ENCODE data around the gene LRP3. TPM values are rescaled to one million over a fixed set of nuclear protein-coding genes. Genes with fewer than 3 reads are reported as not detected.
A peak's percentile ranks its signal among the peaks of the same experiment; 100 is the strongest.
"Not testable (repeated sequence)": the region's sequence is repeated elsewhere in the genome, so short reads cannot be mapped to it uniquely, and the experiment has no call there.

LRP3 gene
- total RNA-seq, 2 donors from 2014 or later: not detected

GRCh38 chr19:33167438-33167837 is 26.7 kb upstream of the LRP3 start:
- no peak for ATAC-seq (replicated peaks)
- Mint-ChIP-seq H3K36me3 (ENCODE audit: low read depth) (no peaks in the 10 kb centered on the region), H3K27me3 (no peaks in the 10 kb centered on the region), H3K4me1 (peaks cover 9% of the 10 kb centered on the region), H3K27ac (no peak overlapping the region), H3K9me3 (no peaks in the 10 kb centered on the region), H3K4me3 (no peak overlapping the region)

DNA sequence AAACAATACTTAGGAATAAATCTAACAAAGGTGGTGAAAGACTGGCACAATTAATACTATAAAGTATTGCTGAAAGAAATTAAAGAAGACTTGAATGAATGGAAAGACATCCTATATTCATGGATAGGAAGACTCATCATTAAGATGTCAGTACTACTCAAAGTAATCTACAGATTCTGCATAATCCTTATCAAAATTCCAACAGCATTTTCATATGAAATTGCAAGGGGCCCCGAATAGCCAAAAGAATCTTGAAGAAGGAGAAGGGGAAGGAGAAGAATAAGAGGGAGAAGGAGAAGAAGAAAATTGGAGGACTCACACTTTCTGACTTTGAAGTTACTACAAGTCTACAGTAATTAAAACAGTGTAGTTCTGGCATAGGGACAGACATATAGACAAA is 25.6 kb upstream of the LRP3 start:
- no peaks in the 10 kb centered on the region for H3K27me3 Mint-ChIP-seq
- H3K4me1 Mint-ChIP-seq: peaks cover 12% of the 10 kb centered on the region
- H3K36me3 Mint-ChIP-seq (ENCODE audit: low read depth): no peaks in the 10 kb centered on the region
- no peak overlapping the region for H3K4me3 Mint-ChIP-seq
- H3K9me3 Mint-ChIP-seq: no peaks in the 10 kb centered on the region
- H3K27ac Mint-ChIP-seq: no peak overlapping the region
- no peak for ATAC-seq (replicated peaks)

- Mint-ChIP-seq H3K4me3 (no peak overlapping the region), H3K27me3 (no peaks in the 10 kb centered on the region), H3K27ac (no peak overlapping the region), H3K36me3 (ENCODE audit: low read depth) (peaks cover 5% of the 10 kb centered on the region), H3K4me1 (peaks cover 23% of the 10 kb centered on the region), H3K9me3 (no peaks in the 10 kb centered on the region)
- no peak for ATAC-seq (replicated peaks)
Measured at GRCh38 chr19:33171222-33171795, 22.8 kb upstream of the LRP3 start.

GRCh38 chr19:33171916-33172359 is 22.2 kb upstream of the LRP3 start:
- Mint-ChIP-seq H3K27me3 (no peaks in the 10 kb centered on the region), H3K27ac (peak overlapping the region; percentile 40), H3K9me3 (no peaks in the 10 kb centered on the region), H3K4me1 (peaks cover 27% of the 10 kb centered on the region), H3K4me3 (no peak overlapping the region), H3K36me3 (ENCODE audit: low read depth) (peaks cover 11% of the 10 kb centered on the region)
- ATAC-seq (replicated peaks): no peak

- no peak overlapping the region for H3K27ac Mint-ChIP-seq
- H3K27me3 Mint-ChIP-seq: no peaks in the 10 kb centered on the region
- peak overlapping the region; percentile 93 for H3K4me3 Mint-ChIP-seq
- no peak for ATAC-seq (replicated peaks)
- H3K9me3 Mint-ChIP-seq: no peaks in the 10 kb centered on the region
- H3K4me1 Mint-ChIP-seq: peaks cover 31% of the 10 kb centered on the region
- peaks cover 20% of the 10 kb centered on the region for H3K36me3 Mint-ChIP-seq (ENCODE audit: low read depth)
Measured at GRCh38 chr19:33174186-33174585, 19.9 kb upstream of the LRP3 start.

DNA sequence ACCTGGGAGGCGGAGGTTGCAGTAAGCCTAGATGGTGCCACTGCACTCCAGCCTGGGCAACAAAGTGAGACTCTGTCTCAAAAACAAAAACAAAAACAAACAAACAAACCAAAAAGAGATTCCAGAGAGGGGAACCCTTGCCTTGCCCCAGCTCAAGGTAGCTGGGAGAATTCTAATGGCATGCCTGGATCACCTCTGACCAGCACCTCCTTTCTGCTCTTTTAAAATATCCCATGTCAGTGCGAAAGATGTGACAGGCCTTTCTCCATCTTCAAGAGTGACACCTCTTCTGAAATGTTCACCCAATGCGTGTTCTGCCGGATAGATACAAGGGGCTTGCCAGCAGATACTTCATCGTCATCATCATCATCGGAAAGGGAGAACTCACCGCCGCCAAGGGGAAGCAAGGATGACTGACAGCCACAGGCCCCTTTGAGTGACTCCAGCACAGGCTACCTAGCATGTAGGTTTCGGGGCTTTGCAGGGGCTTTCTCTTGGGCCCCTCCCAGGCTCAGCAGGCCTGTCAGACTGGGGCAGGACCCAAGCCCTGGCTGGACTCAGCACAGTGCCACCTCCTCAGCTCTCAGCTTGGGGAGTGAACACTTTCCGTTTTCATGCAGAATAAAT is 18.9 kb upstream of the LRP3 start:
- H3K4me3 Mint-ChIP-seq: peak overlapping the region; percentile 93
- no peak for ATAC-seq (replicated peaks)
- H3K27me3 Mint-ChIP-seq: no peaks in the 10 kb centered on the region
- H3K27ac Mint-ChIP-seq: peak overlapping the region; percentile 99
- peaks cover 20% of the 10 kb centered on the region for H3K36me3 Mint-ChIP-seq (ENCODE audit: low read depth)
- no peaks in the 10 kb centered on the region for H3K9me3 Mint-ChIP-seq
- H3K4me1 Mint-ChIP-seq: peaks cover 30% of the 10 kb centered on the region

DNA sequence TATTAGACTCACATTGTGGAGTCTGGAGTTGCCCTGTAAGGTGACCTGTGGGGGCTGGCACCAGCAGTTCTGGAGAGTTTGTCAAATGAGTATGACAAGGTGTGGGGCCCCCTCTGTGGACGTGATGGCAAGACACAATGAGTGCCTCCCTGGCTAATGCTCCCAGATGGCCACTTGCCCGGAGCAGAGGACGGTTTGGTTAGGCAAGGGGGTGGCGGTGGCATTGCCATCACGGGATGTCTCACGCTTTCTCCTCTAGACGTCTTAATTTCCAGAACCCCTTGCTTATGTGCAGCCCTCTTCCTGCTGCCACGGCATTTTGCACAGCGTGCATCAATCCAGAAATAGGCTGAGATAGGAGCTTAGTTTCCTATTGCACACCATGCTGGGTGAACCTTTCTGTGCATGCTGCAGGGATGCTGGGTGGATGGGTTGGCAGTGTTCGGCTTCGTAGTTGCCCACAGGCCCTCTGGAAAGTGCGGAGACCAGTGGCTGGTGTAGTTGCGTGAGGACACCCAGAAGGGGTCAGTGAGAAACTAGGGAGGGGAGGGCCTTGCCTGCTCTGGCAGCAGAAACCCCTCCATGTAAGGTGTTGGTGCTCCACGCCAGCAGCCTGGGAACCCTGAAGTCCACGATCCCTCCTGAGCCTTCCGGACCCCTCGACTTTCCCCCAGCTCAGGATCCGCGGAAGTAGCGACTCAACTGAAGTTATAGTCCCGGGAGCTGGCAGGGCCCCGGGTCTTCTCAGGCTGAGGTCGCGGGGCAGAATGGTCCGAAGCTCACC is 18.1 kb upstream of the LRP3 start:
- H3K36me3 Mint-ChIP-seq (ENCODE audit: low read depth): peaks cover 20% of the 10 kb centered on the region
- peaks cover 30% of the 10 kb centered on the region for H3K4me1 Mint-ChIP-seq
- H3K9me3 Mint-ChIP-seq: no peaks in the 10 kb centered on the region
- H3K27me3 Mint-ChIP-seq: no peaks in the 10 kb centered on the region
- peak overlapping the region; percentile 93 for H3K4me3 Mint-ChIP-seq
- ATAC-seq (replicated peaks): no peak
- H3K27ac Mint-ChIP-seq: peak overlapping the region; percentile 99

GRCh38 chr19:33176670-33177416 is 17.3 kb upstream of the LRP3 start:
- Mint-ChIP-seq H3K9me3 (no peaks in the 10 kb centered on the region), H3K4me1 (peaks cover 30% of the 10 kb centered on the region), H3K27ac (peak overlapping the region; percentile 99), H3K36me3 (ENCODE audit: low read depth) (peaks cover 20% of the 10 kb centered on the region), H3K4me3 (peak overlapping the region; percentile 93), H3K27me3 (no peaks in the 10 kb centered on the region)
- peak; percentile 89 for ATAC-seq (replicated peaks)

GRCh38 chr19:33177417-33177979 is 16.6 kb upstream of the LRP3 start:
- Mint-ChIP-seq H3K27ac (peak overlapping the region; percentile 99), H3K36me3 (ENCODE audit: low read depth) (peaks cover 20% of the 10 kb centered on the region), H3K4me3 (peak overlapping the region; percentile 93), H3K4me1 (peaks cover 25% of the 10 kb centered on the region), H3K9me3 (no peaks in the 10 kb centered on the region), H3K27me3 (no peaks in the 10 kb centered on the region)
- ATAC-seq (replicated peaks): peak; percentile 21

DNA sequence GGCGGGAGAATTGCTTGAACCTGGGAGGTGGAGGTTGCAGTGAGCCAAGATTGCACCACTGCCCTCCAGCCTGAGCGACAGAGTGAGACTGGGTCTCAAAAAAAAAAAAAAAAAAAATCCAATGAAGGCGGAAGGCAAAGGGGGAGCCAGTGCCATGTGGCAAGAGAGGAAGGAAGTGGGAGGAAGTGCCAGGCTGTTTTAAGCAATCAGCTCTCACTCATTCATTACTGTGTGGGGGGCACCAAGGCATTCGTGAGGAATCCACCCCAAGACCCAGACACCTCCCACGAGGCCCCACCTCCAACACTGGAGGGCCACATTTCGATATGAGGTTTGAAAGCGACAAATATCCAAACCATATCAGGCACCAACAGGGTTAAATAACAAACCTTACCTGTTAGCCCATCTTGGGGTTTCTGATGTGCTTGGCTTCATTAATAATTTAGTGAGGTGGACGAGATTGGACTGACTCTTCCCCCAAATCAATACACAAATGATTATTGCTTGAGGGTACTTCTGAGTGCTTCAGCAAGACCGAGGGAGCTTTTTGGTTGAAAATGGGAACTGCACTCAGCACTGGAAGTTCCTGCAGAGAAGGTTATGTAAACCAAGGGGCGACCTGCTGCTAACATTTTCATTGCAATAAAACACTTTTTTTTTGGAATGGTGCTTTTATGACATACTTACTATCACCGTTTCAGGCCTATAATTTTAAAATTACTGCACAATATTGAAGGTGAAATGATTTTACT is 7.5 kb upstream of the LRP3 start:
- no peak overlapping the region for H3K4me3 Mint-ChIP-seq
- no peaks in the 10 kb centered on the region for H3K9me3 Mint-ChIP-seq
- no peak for ATAC-seq (replicated peaks)
- H3K27me3 Mint-ChIP-seq: peaks cover 7% of the 10 kb centered on the region
- H3K27ac Mint-ChIP-seq: no peak overlapping the region
- no peaks in the 10 kb centered on the region for H3K36me3 Mint-ChIP-seq (ENCODE audit: low read depth)
- no peaks in the 10 kb centered on the region for H3K4me1 Mint-ChIP-seq

DNA sequence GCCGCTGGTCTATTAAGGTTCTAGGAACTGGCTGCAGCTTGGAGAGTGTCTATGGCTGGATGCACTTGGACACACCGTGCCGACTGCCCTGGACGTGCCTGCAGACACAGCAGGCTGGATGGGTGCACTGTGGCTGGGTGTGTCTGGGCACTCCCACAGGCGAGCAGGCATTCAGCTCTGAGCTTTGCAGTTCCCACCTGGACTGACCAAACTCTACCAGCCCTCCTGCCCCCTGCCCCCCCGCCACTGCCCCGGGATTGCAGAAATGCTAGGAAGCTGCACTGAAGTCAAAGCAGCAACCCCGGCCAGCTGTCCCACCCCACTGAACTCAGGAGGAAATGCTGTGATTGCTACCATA is 7.0 kb upstream of the LRP3 start:
- H3K9me3 Mint-ChIP-seq: no peaks in the 10 kb centered on the region
- H3K4me3 Mint-ChIP-seq: no peak overlapping the region
- H3K27ac Mint-ChIP-seq: no peak overlapping the region
- no peaks in the 10 kb centered on the region for H3K36me3 Mint-ChIP-seq (ENCODE audit: low read depth)
- H3K4me1 Mint-ChIP-seq: no peaks in the 10 kb centered on the region
- no peak for ATAC-seq (replicated peaks)
- peaks cover 13% of the 10 kb centered on the region for H3K27me3 Mint-ChIP-seq

GRCh38 chr19:33189453-33189852 is 4.7 kb upstream of the LRP3 start:
- ATAC-seq (replicated peaks): no peak
- Mint-ChIP-seq H3K4me3 (no peak overlapping the region), H3K36me3 (ENCODE audit: low read depth) (peaks cover 4% of the 10 kb centered on the region), H3K4me1 (no peaks in the 10 kb centered on the region), H3K27ac (no peak overlapping the region), H3K9me3 (no peaks in the 10 kb centered on the region), H3K27me3 (peaks cover 26% of the 10 kb centered on the region)

- H3K4me3 Mint-ChIP-seq; H3K36me3 Mint-ChIP-seq (ENCODE audit: low read depth); H3K9me3 Mint-ChIP-seq; H3K27ac Mint-ChIP-seq; H3K4me1 Mint-ChIP-seq; ATAC-seq (replicated peaks): not testable (repeated sequence)
- H3K27me3 Mint-ChIP-seq: peaks cover 26% of the 10 kb centered on the region
Measured at GRCh38 chr19:33191092-33191491, 3.0 kb upstream of the LRP3 start.

GRCh38 chr19:33191501-33191900 is 2.6 kb upstream of the LRP3 start:
- H3K4me3 Mint-ChIP-seq: no peak overlapping the region
- H3K27ac Mint-ChIP-seq: no peak overlapping the region
- H3K9me3 Mint-ChIP-seq: no peaks in the 10 kb centered on the region
- peaks cover 4% of the 10 kb centered on the region for H3K36me3 Mint-ChIP-seq (ENCODE audit: low read depth)
- H3K27me3 Mint-ChIP-seq: peaks cover 26% of the 10 kb centered on the region
- no peak for ATAC-seq (replicated peaks)
- no peaks in the 10 kb centered on the region for H3K4me1 Mint-ChIP-seq

All from activated T-helper 17 cell treated with anti-CD3 and anti-CD28 coated beads, Interleukin-2, amount 50 U/mL, for 72 hours (primary cell).